ENCODE data around the gene SUSD3. TPM values are rescaled to one million over a fixed set of nuclear protein-coding genes. Genes with fewer than 3 reads are reported as not detected.

The SUSD3 gene
- polyA plus RNA-seq, 3 donors, result 10.5 to 24.6 (median 15.7) TPM

GRCh38 chr9:93061791-93062763, 3.6 kb downstream of the SUSD3 start:
- Histone ChIP-seq H3K27ac (ENCODE audit: low read depth in 1 of 2, low read length in 2 of 2) (no peak overlapping the region), H3K36me3 (replicated peaks in 1 of 2; ENCODE audit: control insufficient read depth in 1 of 2, insufficient read depth in 2 of 2, low read length in 2 of 2) (no peaks in the 10 kb centered on the region), H2AFZ (ENCODE audit: insufficient read depth, low read depth, low read length, poor library complexity, severe bottlenecking) (no peak overlapping the region), H3K27me3 (ENCODE audit: control insufficient read depth in 2 of 2, insufficient read depth in 2 of 2, low read length in 2 of 2) (no peaks in the 10 kb centered on the region), H3K9me3 (replicated peaks in 1 of 2; ENCODE audit: control insufficient read depth in 1 of 2, insufficient read depth in 1 of 2, low read length in 2 of 2) (no peaks in the 10 kb centered on the region), H3K79me2 (ENCODE audit: insufficient read depth, low read length) (peaks cover 40% of the 10 kb centered on the region), H4K20me1 (ENCODE audit: insufficient read depth, low read length) (no peaks in the 10 kb centered on the region), H3K9ac (ENCODE audit: insufficient read depth, low read length, poor library complexity, severe bottlenecking) (no peak overlapping the region), H3K4me2 (replicated peaks; ENCODE audit: extremely low read depth, low read length, poor library complexity, severe bottlenecking) (no peak overlapping the region), H3K4me3 (replicated peaks in 1 of 3; ENCODE audit: low read depth in 2 of 3, low read length in 3 of 3) (no peak overlapping the region), H3K4me1 (ENCODE audit: control insufficient read depth in 1 of 2, insufficient read depth in 2 of 2, low read length in 2 of 2) (peaks cover 48 to 74% of the 10 kb centered on the region in 2 donors)
- Mint-ChIP-seq H3K4me1 (peaks cover 71% of the 10 kb centered on the region), H3K27ac (peak overlapping the region in 3 of 7 donors; percentile 30 to 68 (median 60)), H3K9me3 (peaks cover 0 to 3% (median 0%) of the 10 kb centered on the region in 7 donors), H3K27me3 (ENCODE audit: low read depth in 3 of 3) (peaks cover 2 to 8% (median 4%) of the 10 kb centered on the region in 3 donors), H3K4me3 (no peak overlapping the region), H3K36me3 (peaks cover 11 to 14% of the 10 kb centered on the region in 2 donors)
- WGBS (ENCODE audit: insufficient coverage), result 82% methylated on average over 13 of the region's 19 CpGs
- intact Hi-C loops (cut with micrococcal nuclease), result no loop called here
- TF ChIP-seq, protein P1, sequence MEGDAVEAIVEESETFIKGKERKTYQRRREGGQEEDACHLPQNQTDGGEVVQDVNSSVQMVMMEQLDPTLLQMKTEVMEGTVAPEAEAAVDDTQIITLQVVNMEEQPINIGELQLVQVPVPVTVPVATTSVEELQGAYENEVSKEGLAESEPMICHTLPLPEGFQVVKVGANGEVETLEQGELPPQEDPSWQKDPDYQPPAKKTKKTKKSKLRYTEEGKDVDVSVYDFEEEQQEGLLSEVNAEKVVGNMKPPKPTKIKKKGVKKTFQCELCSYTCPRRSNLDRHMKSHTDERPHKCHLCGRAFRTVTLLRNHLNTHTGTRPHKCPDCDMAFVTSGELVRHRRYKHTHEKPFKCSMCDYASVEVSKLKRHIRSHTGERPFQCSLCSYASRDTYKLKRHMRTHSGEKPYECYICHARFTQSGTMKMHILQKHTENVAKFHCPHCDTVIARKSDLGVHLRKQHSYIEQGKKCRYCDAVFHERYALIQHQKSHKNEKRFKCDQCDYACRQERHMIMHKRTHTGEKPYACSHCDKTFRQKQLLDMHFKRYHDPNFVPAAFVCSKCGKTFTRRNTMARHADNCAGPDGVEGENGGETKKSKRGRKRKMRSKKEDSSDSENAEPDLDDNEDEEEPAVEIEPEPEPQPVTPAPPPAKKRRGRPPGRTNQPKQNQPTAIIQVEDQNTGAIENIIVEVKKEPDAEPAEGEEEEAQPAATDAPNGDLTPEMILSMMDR (IDR thresholded peaks at IDR 0.05), result no peak
- no peak for DNase-seq

DNA sequence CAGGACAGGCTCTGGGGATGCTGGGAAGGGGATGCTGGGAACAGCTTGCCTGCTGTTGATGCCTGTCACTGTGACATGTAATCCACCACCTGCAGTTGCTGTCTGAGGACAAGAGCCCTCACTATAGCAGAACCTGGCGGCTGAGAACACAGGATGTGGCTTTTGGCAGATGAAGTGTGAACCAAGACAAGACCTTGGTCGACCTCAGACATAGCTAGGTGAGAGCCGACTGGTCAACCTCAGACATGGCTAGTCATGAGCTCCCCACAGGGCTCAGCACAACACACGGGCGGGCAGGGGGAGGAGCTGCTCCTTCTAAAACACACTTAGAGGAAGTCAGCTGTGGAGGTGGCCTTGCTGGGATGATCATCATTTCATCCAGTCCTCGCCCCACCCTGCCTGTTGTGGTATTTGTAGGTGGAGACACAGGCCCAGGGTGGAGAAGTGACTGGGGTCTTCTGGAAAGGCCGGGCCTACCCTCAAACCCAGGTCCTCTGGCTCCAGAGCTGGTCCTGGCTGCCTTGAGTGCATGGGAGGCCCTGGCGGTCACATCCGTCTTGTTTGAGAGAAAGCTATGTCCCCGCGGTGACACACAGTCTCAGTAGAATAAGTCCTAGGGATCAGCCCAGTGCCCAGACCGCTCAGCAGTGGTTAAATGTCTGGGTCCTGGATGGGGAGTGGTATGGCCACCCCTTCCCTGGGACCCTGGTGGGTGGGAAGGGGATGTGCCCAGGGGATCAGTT, 6.1 kb downstream of the SUSD3 start:
- H3K27me3 Mint-ChIP-seq (ENCODE audit: low read depth in 3 of 3), result peaks cover 0 to 9% (median 2%) of the 10 kb centered on the region in 3 donors
- Histone ChIP-seq H3K36me3 (replicated peaks in 1 of 2; ENCODE audit: control insufficient read depth in 1 of 2, insufficient read depth in 2 of 2, low read length in 2 of 2) (no peaks in the 10 kb centered on the region), H2AFZ (ENCODE audit: insufficient read depth, low read depth, low read length, poor library complexity, severe bottlenecking) (peak overlapping the region; percentile 31), H3K9ac (ENCODE audit: insufficient read depth, low read length, poor library complexity, severe bottlenecking) (no peak overlapping the region), H4K20me1 (ENCODE audit: insufficient read depth, low read length) (no peaks in the 10 kb centered on the region), H3K27ac (ENCODE audit: low read depth in 1 of 2, low read length in 2 of 2) (peak overlapping the region in 1 of 2 donors; percentile 49), H3K4me1 (ENCODE audit: control insufficient read depth in 1 of 2, insufficient read depth in 2 of 2, low read length in 2 of 2) (peaks cover 43 to 60% of the 10 kb centered on the region in 2 donors), H3K4me3 (replicated peaks in 1 of 3; ENCODE audit: low read depth in 2 of 3, low read length in 3 of 3) (peak overlapping the region in 1 of 3 experiments; percentile 47), H3K9me3 (replicated peaks in 1 of 2; ENCODE audit: control insufficient read depth in 1 of 2, insufficient read depth in 1 of 2, low read length in 2 of 2) (no peaks in the 10 kb centered on the region), H3K79me2 (ENCODE audit: insufficient read depth, low read length) (peaks cover 40% of the 10 kb centered on the region), H3K27me3 (ENCODE audit: control insufficient read depth in 2 of 2, insufficient read depth in 2 of 2, low read length in 2 of 2) (no peaks in the 10 kb centered on the region), H3K4me2 (replicated peaks; ENCODE audit: extremely low read depth, low read length, poor library complexity, severe bottlenecking) (peak overlapping the region; percentile 55)
- H3K4me3 Mint-ChIP-seq, result peak overlapping the region; percentile 27 to 78
- DNase-seq, result peak; percentile 58 to 75 (median 74)
- H3K27ac Mint-ChIP-seq, result peak overlapping the region; percentile 60 to 86 (median 75)
- H3K4me1 Mint-ChIP-seq, result peaks cover 62% of the 10 kb centered on the region
- TF ChIP-seq, protein P1 (IDR thresholded peaks at IDR 0.05), result no peak
- H3K36me3 Mint-ChIP-seq, result peaks cover 11 to 29% of the 10 kb centered on the region in 2 donors
- intact Hi-C loops (cut with micrococcal nuclease), result loop anchor here in 1 of 2 donors (2.0 kb wide), 1 partner anchor 30 kb away; no protein-coding TSS in a partner anchor
- 52% methylated on average over 7 of the region's 12 CpGs for WGBS (ENCODE audit: insufficient coverage)
- peaks cover 0 to 3% (median 0%) of the 10 kb centered on the region in 7 donors for H3K9me3 Mint-ChIP-seq
